Esophagus muscularis mucosa (tissue), 3 donors: ENCODE data around the gene KRT71.

Experiments
- POLR2AphosphoS5 ChIP-seq, 2 donors: sonication (generic); formaldehyde crosslinking; IDR thresholded peaks; one replicate each; pipeline ENCODE4 v1.6.1; 2017; ENCODE audit warnings: antibody characterized with exemption in 2 of 2
- TF ChIP-seq, protein P1 (sequence below), 3 experiments: fragments of 200-600 bp in 2 of 3; fragments of 450-650 bp in 1 of 3; sonication (generic) in 2 of 3; IDR thresholded peaks; one replicate each; pipeline ENCODE4 v1.5.1; 2017 to 2019; ENCODE audit warnings: antibody characterized with exemption in 3 of 3, mild to moderate bottlenecking in 2 of 3, moderate library complexity in 1 of 3

DNA sequence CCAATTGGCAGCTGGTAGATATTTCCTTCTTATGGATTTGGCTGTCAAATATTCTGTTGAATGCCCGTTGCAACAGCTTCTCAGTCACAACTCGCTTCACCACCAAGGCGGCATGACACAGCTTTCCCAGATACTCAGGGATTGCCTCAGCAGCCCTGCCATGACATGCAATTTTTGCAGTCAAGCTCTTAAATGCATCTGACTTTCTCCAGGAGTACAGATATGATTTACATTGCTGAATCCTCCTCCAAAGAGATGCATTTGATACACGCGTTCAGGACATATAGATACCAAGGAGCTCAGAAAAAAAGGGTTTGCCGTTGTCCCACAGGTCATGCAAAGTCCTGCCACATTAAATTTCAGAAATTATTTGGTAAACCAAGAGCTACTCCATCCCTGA lies 39.2 kb downstream of the KRT71 start:
- TF ChIP-seq POLR2AphosphoS5 (IDR thresholded peaks at IDR 0.05): no peak
- TF ChIP-seq, protein P1, sequence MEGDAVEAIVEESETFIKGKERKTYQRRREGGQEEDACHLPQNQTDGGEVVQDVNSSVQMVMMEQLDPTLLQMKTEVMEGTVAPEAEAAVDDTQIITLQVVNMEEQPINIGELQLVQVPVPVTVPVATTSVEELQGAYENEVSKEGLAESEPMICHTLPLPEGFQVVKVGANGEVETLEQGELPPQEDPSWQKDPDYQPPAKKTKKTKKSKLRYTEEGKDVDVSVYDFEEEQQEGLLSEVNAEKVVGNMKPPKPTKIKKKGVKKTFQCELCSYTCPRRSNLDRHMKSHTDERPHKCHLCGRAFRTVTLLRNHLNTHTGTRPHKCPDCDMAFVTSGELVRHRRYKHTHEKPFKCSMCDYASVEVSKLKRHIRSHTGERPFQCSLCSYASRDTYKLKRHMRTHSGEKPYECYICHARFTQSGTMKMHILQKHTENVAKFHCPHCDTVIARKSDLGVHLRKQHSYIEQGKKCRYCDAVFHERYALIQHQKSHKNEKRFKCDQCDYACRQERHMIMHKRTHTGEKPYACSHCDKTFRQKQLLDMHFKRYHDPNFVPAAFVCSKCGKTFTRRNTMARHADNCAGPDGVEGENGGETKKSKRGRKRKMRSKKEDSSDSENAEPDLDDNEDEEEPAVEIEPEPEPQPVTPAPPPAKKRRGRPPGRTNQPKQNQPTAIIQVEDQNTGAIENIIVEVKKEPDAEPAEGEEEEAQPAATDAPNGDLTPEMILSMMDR (IDR thresholded peaks at IDR 0.05): no peak
